HG03064 (cell line): ENCODE results near the gene PLCH1.

Source experiments
- ATAC-seq: cut with Tn5 transposase; IDR thresholded peaks from one replicate; pipeline ENCODE4 v1.9.1; 2021; ENCODE audit warnings: low read depth; ENCODE audit not compliant: unreplicated experiment

The PLCH1 gene

GRCh38 chr3:155611456-155611855 is 133.4 kb downstream of the PLCH1 start:
- no peak for ATAC-seq

DNA sequence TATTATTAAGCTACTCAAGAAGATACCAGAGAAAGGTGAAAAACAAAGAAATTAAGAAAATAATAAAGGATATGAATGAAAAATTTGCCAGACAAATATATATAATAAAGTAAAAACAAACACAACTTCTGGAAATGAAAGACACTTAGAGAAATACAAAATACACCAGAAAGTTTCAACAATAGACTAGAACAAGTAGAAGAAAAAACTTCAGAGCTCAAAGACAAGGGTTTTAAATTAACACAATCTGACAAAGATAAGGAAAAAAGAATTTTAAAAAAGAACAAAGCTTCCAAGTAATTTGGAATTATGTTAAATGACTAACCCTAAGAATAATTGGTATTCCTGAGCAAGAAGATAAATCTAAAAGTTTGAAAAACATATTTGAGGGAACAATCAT is 135.3 kb downstream of the PLCH1 start:
- ATAC-seq, result no peak

DNA sequence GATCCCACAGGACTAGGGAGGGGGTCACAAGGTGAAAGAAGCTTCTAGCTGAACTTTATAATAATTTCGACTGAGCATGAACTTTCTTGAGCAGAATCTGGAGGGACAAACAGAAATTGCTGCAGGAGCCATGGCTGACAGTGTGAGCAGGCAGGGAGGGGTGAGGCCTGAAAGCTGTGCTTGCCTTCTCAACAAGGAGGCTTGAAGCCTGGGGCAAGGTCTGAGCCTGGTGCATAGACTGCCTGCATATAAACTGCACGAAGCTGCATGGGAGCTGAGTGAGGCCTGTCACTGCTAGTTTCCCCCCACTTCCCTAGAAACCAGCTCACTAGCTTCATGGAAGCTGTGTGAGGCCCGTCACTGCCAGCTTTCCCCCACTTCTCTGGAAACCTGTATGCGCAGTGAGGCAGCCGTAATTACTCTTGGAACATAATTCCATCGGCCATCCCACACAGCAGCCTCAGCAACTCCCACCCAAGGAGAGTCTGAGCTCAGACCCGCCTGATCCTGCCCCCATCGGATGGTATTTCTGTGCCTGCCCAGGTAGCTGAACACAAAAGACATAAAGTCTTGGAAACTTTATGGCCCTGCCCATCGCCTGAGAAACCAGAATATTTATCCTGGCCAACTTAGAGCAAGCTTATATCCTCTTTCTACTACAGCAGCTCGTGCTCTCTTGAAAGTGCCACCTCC is 136.5 kb downstream of the PLCH1 start:
- ATAC-seq, result no peak

DNA sequence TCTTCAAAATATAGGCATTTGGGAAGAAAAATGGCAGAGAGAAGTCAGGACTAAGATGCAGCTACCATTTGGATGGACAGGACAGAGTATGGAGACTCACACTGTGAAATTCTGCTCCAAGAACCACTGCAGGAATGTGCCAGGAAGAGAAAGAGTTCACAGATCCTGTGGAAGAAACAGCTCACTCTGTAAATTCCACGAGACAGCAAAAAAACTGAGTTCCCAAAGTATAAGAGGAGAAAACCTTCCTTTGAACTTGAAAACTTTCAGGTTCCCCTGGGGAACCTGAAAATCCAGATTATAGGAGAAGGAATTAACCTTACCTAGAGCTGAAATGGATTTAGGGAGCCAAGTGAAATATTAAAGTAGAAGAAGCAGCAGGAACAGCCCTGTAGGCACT is 137.1 kb downstream of the PLCH1 start:
- no peak for ATAC-seq

- ATAC-seq, result no peak
These were observed 139.3 kb downstream of the PLCH1 start for GRCh38 chr3:155605571-155605970.

DNA sequence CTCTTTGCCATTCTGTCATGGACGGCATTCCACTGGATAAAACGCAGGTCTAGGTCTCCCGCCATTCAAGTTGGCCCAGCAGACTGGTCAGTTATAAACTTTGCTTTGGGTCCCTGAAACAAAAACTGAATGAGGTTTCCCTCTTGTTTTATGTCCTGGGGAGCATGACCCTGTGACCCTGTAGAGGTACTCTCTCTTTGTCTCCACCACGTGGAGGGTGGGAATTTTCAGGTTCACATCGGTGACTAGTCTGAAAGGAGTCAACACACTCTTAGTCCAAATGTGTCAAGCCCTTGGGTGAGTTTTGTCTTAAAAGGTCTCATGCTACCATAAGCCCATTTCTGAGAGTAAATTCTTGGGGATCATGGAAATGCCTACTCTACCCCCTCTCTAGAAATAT is 139.9 kb downstream of the PLCH1 start:
- no peak for ATAC-seq

DNA sequence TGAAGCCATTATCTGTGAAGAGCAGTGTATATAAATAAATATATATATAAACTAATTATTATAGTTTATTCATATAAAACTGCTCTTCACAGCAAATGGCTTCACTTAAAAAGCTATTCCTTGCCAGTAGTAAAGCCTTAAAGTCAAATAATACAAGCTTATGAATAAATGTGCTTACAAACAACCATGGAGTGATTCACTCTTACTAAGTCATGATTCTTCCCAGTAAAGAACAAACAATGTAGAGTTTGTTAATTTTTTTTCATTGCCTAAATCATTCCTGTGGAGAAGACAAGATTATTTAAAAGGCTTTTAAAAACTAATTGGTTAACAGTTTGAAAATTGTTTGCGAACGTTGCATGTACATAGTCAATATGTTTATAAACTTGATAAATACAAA is 140.7 kb downstream of the PLCH1 start:
- ATAC-seq, result no peak

DNA sequence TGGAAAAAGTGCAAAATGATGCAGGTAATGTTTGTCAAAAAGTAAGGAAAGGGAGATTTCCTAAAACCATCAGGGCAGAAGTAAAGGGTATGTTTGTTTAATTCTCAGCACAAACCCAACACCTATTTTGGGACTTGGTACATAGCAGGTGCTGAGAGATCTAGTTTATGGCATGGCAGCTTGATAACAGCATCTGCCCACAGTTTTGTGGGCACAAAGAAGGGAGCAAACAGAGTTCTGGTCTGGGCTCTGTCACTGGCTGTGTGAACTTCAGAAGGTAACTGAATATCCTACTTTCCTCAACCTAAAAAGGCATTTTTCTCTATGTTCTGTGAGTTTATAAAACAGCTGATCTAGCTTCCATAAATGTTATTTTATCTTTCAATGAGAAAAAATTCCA is 141.6 kb downstream of the PLCH1 start:
- no peak for ATAC-seq

GRCh38 chr3:155602307-155602706 is 142.6 kb downstream of the PLCH1 start:
- ATAC-seq, result no peak

DNA sequence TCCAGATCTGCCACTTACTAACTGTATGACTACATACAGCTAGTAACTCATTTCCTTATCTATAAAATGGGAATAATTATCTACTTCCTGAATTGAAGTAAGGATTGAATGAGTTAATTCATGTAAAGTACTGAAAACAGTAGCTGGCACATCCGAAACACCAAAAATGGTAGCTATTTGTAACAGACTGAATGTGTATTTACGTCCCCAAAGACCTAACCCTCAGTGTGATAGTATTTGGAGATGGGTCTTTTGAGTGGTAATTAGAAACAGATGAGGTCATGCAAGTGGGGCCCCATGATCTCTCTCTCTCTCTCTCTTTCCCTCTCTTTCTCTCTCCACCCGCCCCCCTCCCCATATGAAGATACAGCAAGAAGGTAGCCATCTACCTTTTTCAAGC is 146.2 kb downstream of the PLCH1 start:
- no peak for ATAC-seq

DNA sequence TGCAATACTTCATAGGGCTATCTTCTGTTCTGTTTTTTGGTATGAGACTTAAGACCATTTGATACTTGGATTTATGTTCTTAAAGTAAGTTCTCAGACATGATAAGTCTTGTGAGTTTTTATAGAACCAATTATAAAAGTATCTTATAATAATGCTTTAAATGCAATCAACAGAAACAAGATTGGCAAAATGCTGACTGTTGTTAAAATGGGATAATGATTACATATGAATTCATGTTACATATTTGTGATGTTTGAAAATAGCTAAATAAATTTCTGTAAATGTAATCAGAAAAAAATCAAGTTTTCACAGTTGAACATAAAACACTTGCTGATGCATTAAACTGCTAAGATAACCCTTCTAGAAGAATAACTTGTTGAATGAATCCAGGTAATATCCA is 148.3 kb downstream of the PLCH1 start:
- ATAC-seq, result no peak

DNA sequence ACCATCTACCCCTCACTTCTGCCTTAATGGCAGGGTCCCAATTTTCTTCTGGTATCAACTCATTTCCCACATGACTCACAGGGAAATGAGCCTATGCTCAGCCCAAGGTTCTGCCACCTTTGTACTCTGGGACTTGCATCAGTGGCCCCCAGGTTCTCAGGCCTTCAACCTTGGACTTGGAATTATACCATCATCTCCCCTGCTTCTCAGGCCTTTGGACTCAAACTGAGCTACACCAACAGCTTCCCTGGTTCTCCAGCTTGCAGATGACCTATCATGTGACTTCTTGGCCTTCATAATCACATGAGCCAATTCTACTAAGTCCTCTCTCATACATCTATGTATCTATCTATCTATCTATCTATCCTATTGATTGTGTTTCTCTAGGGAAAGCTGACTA is 149.5 kb downstream of the PLCH1 start:
- no peak for ATAC-seq

DNA sequence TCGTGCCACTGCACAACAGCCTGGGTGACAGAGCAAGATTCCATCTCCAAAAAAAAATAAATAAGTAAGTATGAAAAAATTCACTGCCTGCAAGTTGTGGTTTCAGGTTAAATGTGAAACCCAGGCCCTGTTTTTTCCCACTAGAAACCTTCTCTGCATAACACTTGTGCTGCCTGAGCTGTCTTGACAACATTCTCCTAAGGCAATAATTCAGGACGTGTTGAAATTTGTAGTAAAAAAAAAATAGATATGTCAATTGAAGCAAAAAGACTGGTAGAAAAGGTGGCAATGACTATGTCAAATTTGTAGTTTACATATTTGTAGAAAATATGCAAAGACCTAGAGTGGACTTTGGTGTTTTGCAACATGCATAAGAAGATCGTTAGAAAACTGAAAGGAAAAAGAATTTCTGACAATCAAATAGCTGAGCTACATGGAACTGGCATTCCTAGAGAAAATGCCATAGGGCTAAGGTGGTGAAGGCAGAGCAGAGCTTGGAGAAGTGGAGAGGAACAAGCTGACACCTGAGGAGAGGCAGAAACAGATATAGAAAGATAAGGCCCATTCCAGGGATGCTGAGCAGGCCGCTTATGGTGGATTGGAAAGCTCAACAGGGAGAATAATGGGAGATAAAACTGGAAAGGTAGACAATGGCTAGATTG is 150.2 kb downstream of the PLCH1 start:
- no peak for ATAC-seq

GRCh38 chr3:155587581-155587980 is 157.3 kb downstream of the PLCH1 start:
- no peak for ATAC-seq

- no peak for ATAC-seq
These were observed 159.5 kb downstream of the PLCH1 start for GRCh38 chr3:155585384-155585783.

- no peak for ATAC-seq
These were observed 163.3 kb downstream of the PLCH1 start for GRCh38 chr3:155581579-155581978.

DNA sequence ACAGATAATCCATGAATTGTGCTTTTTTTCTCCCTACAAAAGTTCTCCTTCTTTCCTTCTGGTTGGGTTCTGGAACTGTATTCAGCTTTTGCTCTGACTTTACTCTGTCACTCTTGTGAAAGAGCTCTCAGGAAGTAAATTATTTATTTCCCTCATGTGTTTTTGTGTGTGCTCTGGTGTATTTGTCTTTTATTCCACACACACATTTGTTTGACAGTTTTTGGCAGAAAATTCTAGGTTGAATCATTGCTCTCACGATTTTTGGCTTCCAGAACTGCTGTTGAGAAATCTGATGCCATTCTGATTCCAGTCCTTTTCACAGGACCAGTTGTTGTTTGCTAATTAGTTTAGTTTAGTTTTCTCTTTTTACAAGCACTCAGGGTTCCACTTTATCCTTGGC is 172.8 kb downstream of the PLCH1 start:
- no peak for ATAC-seq

- no peak for ATAC-seq
These were observed 176.6 kb downstream of the PLCH1 start for GRCh38 chr3:155568295-155568694.

DNA sequence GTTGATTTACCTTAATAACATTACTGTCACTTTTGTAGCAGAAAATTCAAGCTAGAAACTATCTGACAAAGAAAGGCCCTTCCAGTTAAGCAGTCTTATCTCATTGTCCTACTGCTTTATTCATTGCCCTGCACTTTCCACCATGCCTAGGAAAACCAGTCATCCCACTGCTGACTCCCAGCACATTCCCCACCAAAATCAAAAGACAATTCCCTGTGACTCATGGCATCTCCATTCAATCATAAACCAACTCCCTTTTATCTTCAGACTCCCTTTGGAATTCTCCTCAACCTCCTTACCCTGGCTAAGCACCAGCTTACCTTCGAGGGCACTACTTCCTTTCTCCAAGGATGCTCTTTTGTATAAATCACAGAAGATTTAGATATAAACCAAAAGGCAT is 184.3 kb downstream of the PLCH1 start:
- no peak for ATAC-seq

DNA sequence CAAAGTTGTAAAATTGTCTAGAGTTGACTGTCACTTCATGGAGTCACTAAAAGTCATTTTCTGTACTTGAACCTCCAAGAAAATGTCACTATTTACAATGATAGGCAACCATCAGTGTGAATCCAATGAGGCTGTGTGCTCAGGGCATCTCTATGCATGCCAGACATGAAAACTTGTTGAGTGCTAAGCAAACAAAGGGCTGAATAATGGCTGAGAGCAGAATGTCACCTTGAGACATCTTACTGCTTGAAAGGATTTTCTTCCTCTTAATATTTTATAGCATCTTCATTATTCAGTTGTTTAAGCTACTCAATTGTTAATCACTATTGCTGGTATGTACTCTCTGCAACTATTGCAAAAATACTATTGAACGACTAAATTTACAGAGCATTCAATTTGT is 184.7 kb downstream of the PLCH1 start:
- ATAC-seq, result no peak

DNA sequence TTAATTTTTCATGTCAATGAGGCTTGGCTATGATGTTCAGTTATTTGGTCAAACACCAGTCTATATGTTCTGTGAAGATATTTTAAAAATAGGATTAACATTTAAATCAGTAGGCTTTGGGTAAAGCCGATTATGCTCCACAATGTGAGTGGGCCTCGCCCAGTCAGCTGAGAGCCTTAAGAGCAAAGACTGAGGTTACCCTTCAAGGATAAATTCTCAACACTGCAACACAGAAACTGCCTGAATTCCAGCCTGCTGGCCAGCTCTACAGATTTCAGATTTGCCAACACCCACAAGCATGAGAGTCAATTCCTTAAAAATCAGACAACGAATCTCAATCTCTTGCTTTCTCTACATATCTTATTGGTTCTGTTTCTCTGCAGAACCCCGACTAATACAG is 188.3 kb downstream of the PLCH1 start:
- no peak for ATAC-seq

DNA sequence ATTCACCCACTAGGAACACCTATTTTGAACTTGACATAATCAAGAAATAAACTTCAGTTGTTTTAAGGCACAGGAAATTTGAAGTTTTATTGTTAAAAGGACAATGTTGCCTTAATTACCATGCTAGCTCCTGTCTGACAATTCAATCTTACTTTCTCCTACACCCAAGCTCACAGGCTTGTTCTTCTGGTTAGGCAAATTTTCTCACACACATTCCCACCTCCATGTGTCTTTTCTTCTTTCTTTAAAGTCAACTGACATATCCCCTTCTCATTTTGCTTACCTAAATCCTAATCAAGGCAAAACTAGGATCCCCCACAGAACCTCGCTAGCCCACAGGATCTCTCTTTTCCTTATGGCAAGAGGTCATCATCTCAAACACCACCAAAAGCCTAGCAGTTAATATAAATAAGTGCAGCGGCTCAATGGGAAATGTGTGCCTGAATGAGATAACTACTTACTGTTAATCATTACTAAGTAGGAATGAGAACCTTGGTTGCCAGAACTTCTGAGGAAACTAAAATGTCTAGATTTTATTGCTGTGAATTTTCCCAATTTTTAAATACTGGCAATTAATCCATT is 189.3 kb downstream of the PLCH1 start:
- ATAC-seq, result no peak
